Upper lobe of left lung (tissue), 6 donors: ENCODE data around the gene EBF3. TPM values are rescaled to one million over a fixed set of nuclear protein-coding genes. Genes with fewer than 3 reads are reported as not detected.

Experiments used
- ATAC-seq, 2 donors: fragments of 200-7000 bp; cut with Tn5 transposase; one replicate each; pipeline ENCODE4 v1.9.1; 2022; ENCODE audit warnings: mild to moderate bottlenecking in 2 of 2, moderate library complexity in 2 of 2; ENCODE audit not compliant: low FRiP score in 2 of 2
- DNase-seq, 2 donors: peaks; one replicate each; pipeline ENCODE4 v3.0.0-alpha.2; 2019 to 2020
- H3K27ac ChIP-seq, 4 donors: fragments of 200-600 bp; sonication (generic); one replicate each; pipeline ENCODE4 v1.5.1; 2016 to 2019
- H3K27me3 ChIP-seq, 4 donors: fragments of 200-600 bp; sonication (generic); one replicate each; pipeline ENCODE4 v1.5.1; 2017 to 2019
- H3K36me3 ChIP-seq, 4 donors: fragments of 200-600 bp; sonication (generic); one replicate each; pipeline ENCODE4 v1.5.1; 2016 to 2019
- H3K4me1 ChIP-seq, 4 donors: fragments of 200-600 bp; sonication (generic); one replicate each; pipeline ENCODE4 v1.5.1; 2018 to 2019
- H3K4me3 ChIP-seq, 4 donors: fragments of 200-600 bp; sonication (generic); one replicate each; pipeline ENCODE4 v1.5.1; 2017 to 2019; ENCODE audit warnings: mild to moderate bottlenecking in 2 of 4, moderate library complexity in 1 of 4
- H3K9me3 ChIP-seq, 4 donors: fragments of 200-600 bp; sonication (generic); one replicate each; pipeline ENCODE4 v1.5.1; 2018 to 2019
- EP300 ChIP-seq, 4 donors: sonication (generic); formaldehyde crosslinking; IDR thresholded peaks; one replicate each; pipeline ENCODE4 v1.5.1; 2017; ENCODE audit warnings: antibody characterized with exemption in 4 of 4, control low read depth in 2 of 4
- POLR2A ChIP-seq, 4 donors: fragments of 450-650 bp; IDR thresholded peaks; one replicate each; pipeline ENCODE4 v1.5.1; 2016 to 2017; ENCODE audit warnings: antibody characterized with exemption in 4 of 4, mild to moderate bottlenecking in 2 of 4
- POLR2AphosphoS5 ChIP-seq, 2 donors: sonication (generic); formaldehyde crosslinking; IDR thresholded peaks; one replicate each; pipeline ENCODE4 v1.5.1; 2017; ENCODE audit warnings: antibody characterized with exemption in 2 of 2
- WGBS, 2 donors: methylation state at CpG; one replicate each; pipeline ENCODE4 v1.1.5; 2017 to 2018; 5-methylcytosine and 5-hydroxymethylcytosine counted together
- total RNA-seq, 6 donors: library from RNA; depleted of rRNA in 4 of 6; stranded (reverse); fragments of >200 nt in 4 of 6; gene quantifications; one replicate each; pipeline versions ENCODE4 v1.1.0 to v1.2.1, GENCODE V29; 2016 to 2021
- TF ChIP-seq, protein P1 (sequence below), 6 experiments: fragments of 450-650 bp in 4 of 6; fragments of 200-600 bp in 2 of 6; sonication (generic) in 2 of 6; IDR thresholded peaks; one replicate each; pipeline ENCODE4 v1.5.1; 2016 to 2019; ENCODE audit warnings: antibody characterized with exemption in 6 of 6
- donor health status: DM: no; HTN: no; CAD: no; lungs with moderate emphysema.
- donor health status: DM: no; HTN: yes; CAD: no; lungs with severe emphysema.

Gene EBF3
- total RNA-seq, 6 donors from 2014 or later = 0.06 to 0.51 TPM; not detected in 4

DNA sequence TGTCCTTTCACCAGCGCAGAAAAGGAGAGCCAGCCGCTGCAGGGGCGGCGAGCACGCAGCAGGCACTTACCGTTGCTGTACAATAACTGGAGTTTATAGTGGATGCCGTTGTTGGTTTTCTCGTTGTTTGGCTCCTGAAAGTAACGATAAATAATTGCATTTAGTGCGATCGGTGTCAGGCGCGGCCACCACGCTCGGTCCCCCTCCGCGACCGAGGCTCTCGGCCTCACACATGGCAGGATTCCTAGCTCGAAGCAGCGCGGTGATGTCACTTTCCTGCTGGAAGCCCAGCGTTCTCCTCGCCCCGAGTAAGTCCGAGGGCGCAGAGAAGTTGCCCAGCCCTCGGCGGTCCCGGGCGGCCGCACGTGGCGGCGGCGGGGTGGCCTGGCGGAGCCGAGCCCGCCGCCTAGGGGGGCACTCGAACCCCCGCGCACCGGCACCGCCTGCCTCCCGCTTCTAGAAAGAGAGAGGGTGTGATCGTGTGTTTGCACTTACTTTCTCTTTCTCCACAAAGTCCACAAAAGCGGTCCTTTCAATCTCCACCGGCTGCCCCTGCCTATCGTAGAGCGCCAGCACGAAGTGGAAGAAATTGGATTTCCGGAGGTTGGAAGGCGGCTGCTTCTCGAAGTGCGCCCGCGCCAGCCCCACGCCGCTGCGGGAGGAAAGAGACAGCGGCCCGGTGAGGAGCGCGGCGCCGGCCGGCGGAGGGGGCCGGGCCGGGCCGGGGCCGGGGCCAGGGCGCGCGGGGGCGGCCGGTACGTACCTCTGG is 1.0 kb downstream of the EBF3 start:
- no peaks in the 10 kb centered on the region for H3K36me3 ChIP-seq
- no peaks in the 10 kb centered on the region for H3K9me3 ChIP-seq
- H3K4me3 ChIP-seq = peak overlapping the region; percentile 1 to 50 (median 44)
- no peak overlapping the region for H3K27ac ChIP-seq
- 4 to 6% methylated on average over 27 to 71 of the region's 79 CpGs for WGBS, 2 donors
- TF ChIP-seq EP300 (IDR thresholded peaks at IDR 0.05) (no peak), POLR2A (IDR thresholded peaks at IDR 0.05) (no peak), POLR2AphosphoS5 (IDR thresholded peaks at IDR 0.05) (no peak)
- TF ChIP-seq, protein P1, sequence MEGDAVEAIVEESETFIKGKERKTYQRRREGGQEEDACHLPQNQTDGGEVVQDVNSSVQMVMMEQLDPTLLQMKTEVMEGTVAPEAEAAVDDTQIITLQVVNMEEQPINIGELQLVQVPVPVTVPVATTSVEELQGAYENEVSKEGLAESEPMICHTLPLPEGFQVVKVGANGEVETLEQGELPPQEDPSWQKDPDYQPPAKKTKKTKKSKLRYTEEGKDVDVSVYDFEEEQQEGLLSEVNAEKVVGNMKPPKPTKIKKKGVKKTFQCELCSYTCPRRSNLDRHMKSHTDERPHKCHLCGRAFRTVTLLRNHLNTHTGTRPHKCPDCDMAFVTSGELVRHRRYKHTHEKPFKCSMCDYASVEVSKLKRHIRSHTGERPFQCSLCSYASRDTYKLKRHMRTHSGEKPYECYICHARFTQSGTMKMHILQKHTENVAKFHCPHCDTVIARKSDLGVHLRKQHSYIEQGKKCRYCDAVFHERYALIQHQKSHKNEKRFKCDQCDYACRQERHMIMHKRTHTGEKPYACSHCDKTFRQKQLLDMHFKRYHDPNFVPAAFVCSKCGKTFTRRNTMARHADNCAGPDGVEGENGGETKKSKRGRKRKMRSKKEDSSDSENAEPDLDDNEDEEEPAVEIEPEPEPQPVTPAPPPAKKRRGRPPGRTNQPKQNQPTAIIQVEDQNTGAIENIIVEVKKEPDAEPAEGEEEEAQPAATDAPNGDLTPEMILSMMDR (IDR thresholded peaks at IDR 0.05) = no peak
- DNase-seq (peak in 1 of 2 donors; percentile 76), ATAC-seq (peak in 1 of 2 donors; percentile 16)
- peaks cover 34 to 66% (median 41%) of the 10 kb centered on the region in 4 donors for H3K4me1 ChIP-seq
- peaks cover 5 to 93% (median 67%) of the 10 kb centered on the region in 4 donors for H3K27me3 ChIP-seq

DNA sequence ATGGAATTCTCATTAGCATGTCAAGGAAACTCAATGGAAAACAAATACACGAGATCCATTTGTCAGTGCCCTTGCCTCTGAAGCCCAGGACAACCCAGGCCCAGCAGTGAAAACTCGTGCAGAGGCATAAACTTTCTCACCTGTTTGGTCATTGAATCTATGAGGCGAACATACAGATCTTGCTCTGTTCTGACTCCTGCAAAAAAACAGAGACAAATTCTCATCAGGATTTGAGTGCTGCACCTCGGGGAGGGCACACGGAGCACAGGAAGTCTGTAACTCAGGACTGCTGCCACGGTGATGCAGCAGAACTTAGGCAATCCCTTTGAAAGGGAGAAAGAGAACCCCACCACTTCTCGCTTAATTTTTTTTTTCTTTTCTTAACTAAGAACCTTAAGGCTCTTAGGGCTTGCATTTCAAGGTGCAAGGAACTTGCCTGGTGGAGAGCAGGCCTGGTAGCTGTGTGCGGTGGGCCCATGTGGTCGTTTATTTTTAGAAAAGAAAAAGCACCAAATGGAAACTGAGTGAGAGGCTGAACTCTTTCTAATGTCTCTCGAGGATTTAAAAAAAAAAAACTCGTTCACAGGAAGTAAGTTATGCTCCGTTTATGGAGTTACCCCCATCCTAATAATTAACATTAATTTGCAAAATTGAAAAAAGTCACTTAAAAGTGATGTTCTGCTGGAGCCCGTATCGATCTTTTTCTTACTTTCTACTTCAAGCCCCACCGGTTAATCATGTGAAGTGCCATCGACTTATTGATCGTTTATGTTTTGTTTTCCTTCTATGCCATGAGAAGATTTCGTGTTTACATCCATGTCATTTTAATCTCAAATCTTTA is 1.8 kb downstream of the EBF3 start:
- Histone ChIP-seq H3K4me1 (peaks cover 30 to 59% (median 40%) of the 10 kb centered on the region in 4 donors), H3K27ac (no peak overlapping the region), H3K4me3 (peak overlapping the region in 1 of 4 donors; percentile 47), H3K27me3 (peaks cover 5 to 92% (median 62%) of the 10 kb centered on the region in 4 donors), H3K9me3 (no peaks in the 10 kb centered on the region), H3K36me3 (no peaks in the 10 kb centered on the region)
- no peak for ATAC-seq
- TF ChIP-seq, protein P1 (IDR thresholded peaks at IDR 0.05) = no peak
- TF ChIP-seq POLR2A (IDR thresholded peaks at IDR 0.05) = no peak
- TF ChIP-seq POLR2AphosphoS5 (IDR thresholded peaks at IDR 0.05) = no peak
- no peak for TF ChIP-seq EP300 (IDR thresholded peaks at IDR 0.05)
- 10 to 12% methylated on average over 18 of the region's 18 CpGs for WGBS, 2 donors
- no peak for DNase-seq

DNA sequence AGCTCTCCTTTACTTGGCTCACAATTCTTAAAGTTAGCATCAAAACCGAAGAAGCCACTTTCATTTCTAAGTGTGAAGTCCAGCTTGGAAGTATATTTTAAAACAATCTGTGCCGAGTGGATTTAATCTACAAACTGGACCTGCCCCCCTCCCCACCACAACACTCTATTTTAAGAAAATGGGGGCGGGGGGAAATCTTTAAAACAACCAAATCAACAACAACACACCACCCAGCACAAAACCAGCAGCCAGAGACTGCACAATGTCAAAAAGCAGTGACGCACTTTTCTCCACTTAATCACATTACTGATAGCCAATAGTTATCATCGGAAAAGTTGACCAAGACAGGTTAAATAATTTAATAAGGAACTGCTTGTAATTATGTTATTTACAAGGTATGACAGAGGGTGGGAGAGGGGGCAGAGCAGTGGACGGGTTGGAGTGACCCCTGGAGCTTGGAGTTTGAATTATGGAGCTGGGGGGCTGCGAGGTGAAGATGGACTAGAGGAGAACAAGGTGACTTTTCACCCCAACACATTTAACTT is 2.8 kb downstream of the EBF3 start:
- 13 to 20% methylated on average over 7 of the region's 7 CpGs for WGBS, 2 donors
- no peak overlapping the region for H3K4me3 ChIP-seq

DNA sequence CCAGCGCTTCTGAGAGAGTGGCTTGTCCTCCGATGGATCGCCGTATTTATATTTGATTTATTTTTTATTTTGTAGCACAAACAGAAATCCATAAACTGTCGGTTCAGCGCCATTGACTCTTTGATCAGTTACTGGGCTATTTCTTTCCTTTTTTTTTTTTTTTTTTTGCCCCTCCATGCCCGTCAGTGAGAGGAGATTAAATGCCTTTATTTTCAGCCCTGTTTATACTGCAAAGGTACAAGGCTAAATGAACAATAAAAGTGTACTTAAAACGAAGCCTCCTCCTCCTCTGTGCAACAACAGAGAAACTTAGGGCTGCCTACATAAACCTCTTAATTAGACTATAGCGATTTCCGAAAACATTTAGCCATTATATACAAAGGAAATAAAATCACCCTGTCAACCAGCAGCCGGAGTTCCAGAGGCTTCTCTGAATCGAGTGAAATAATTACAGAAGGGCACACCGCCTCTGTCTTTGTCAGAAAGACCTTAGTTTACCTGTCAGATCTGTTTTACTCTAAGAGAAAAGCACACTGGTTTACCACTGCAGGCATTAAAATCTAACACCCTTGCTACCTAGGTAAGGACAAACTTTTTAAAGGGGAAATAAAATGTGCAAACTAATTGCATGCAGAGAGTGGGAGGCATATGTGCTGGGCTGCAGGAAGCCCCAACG is 3.5 kb downstream of the EBF3 start:
- Histone ChIP-seq H3K4me3 (no peak overlapping the region), H3K27ac (no peak overlapping the region), H3K9me3 (no peaks in the 10 kb centered on the region), H3K36me3 (no peaks in the 10 kb centered on the region), H3K4me1 (peaks cover 30 to 53% (median 38%) of the 10 kb centered on the region in 4 donors), H3K27me3 (peaks cover 5 to 86% (median 52%) of the 10 kb centered on the region in 4 donors)
- TF ChIP-seq POLR2A (IDR thresholded peaks at IDR 0.05) = no peak
- no peak for TF ChIP-seq EP300 (IDR thresholded peaks at IDR 0.05)
- TF ChIP-seq, protein P1 (IDR thresholded peaks at IDR 0.05) = no peak
- TF ChIP-seq POLR2AphosphoS5 (IDR thresholded peaks at IDR 0.05) = no peak
- 10 to 16% methylated on average over 14 of the region's 14 CpGs for WGBS, 2 donors
- ATAC-seq (no peak), DNase-seq (no peak)

More for the DNA sequence above, 2.8 kb downstream of the EBF3 start:
- Histone ChIP-seq H3K9me3 (no peaks in the 10 kb centered on the region), H3K4me1 (peaks cover 30 to 53% (median 38%) of the 10 kb centered on the region in 4 donors), H3K36me3 (no peaks in the 10 kb centered on the region), H3K27me3 (peaks cover 5 to 91% (median 54%) of the 10 kb centered on the region in 4 donors), H3K27ac (no peak overlapping the region)
- TF ChIP-seq EP300 (IDR thresholded peaks at IDR 0.05) (no peak), POLR2AphosphoS5 (IDR thresholded peaks at IDR 0.05) (no peak), POLR2A (IDR thresholded peaks at IDR 0.05) (no peak)
- TF ChIP-seq, protein P1 (IDR thresholded peaks at IDR 0.05) = no peak
- DNase-seq = no peak
- no peak for ATAC-seq
